ENCODE results near the gene TPM4.

GRCh38 chr19:16127080-16127479 is 50.8 kb downstream of the TPM4 start:
- TF ChIP-seq CTCF (CRISPR knock-in tag; IDR thresholded peaks at IDR 0.05): no peak
- no peak for TF ChIP-seq MLLT10 (CRISPR knock-in tag; IDR thresholded peaks at IDR 0.05)
- no peak for TF ChIP-seq GABPA (IDR thresholded peaks at IDR 0.05; ENCODE audit: low read depth, low read length)
- TF ChIP-seq GABPA (CRISPR knock-in tag; IDR thresholded peaks at IDR 0.05; ENCODE audit: low read depth): no peak
- no peak for TF ChIP-seq ZNF253 (CRISPR knock-in tag; IDR thresholded peaks at IDR 0.05; ENCODE audit: borderline replicate concordance)
- TF ChIP-seq POLR2A (IDR thresholded peaks at IDR 0.05; ENCODE audit: insufficient read depth in 1 of 2, low read depth in 2 of 2, low read length in 2 of 2): no peak
- no peak for TF ChIP-seq MLX (CRISPR knock-in tag; IDR thresholded peaks at IDR 0.05)
- TF ChIP-seq ZNF672 (CRISPR knock-in tag; IDR thresholded peaks at IDR 0.05): no peak
- TF ChIP-seq ATM (IDR thresholded peaks at IDR 0.05; ENCODE audit: borderline replicate concordance): no peak
- TF ChIP-seq MATR3 (CRISPR knock-in tag; IDR thresholded peaks at IDR 0.05): no peak
- TF ChIP-seq ZNF670 (CRISPR knock-in tag; IDR thresholded peaks at IDR 0.05; ENCODE audit: borderline replicate concordance): no peak
- no peak for TF ChIP-seq ZSCAN29 (CRISPR knock-in tag; conservative IDR thresholded peaks at IDR 0.05)
- TF ChIP-seq BHLHE40 (IDR thresholded peaks at IDR 0.05; ENCODE audit: low read length): no peak
- TF ChIP-seq ZFP1 (CRISPR knock-in tag; IDR thresholded peaks at IDR 0.05): no peak

Data from HepG2 (cell line).